Osteoblast (primary cell): ENCODE measurements around the gene TRPV6. TPM values are rescaled to one million over a fixed set of nuclear protein-coding genes. Genes with fewer than 3 reads are reported as not detected.

Experiments used
- DNase-seq: peaks from one replicate; pipeline ENCODE4 v3.0.0; 2011; ENCODE audit warnings: low spot score, mixed read lengths; ENCODE audit not compliant: insufficient read length; ENCODE audit errors: missing footprints
- H2AFZ ChIP-seq: 2 replicates; pipeline ENCODE4 v1.6.0; 2011; ENCODE audit warnings: mild to moderate bottlenecking, low read length
- H3K27ac ChIP-seq: 2 replicates; pipeline ENCODE4 v1.5.1; 2011; ENCODE audit warnings: mild to moderate bottlenecking, low read depth, low read length, moderate library complexity
- H3K27me3 ChIP-seq: 2 replicates; pipeline ENCODE4 v1.6.0; 2012; ENCODE audit warnings: mild to moderate bottlenecking, control low read depth, inconsistent platforms, low read length, moderate library complexity; ENCODE audit not compliant: insufficient read depth
- H3K36me3 ChIP-seq: 2 replicates; pipeline ENCODE4 v1.5.1; 2011; ENCODE audit warnings: mild to moderate bottlenecking, low read length, control low read depth, moderate library complexity; ENCODE audit not compliant: insufficient read depth
- H3K4me1 ChIP-seq: 2 replicates; pipeline ENCODE4 v1.5.1; 2011; ENCODE audit warnings: mild to moderate bottlenecking, low read length, control low read depth, moderate library complexity; ENCODE audit not compliant: insufficient read depth
- H3K4me2 ChIP-seq: 2 replicates; pipeline ENCODE4 v1.6.0; 2011; ENCODE audit warnings: mild to moderate bottlenecking, low read length; ENCODE audit not compliant: insufficient read depth
- H3K4me3 ChIP-seq: fragments of 200-600 bp; sonication (generic); 3 replicates; pipeline ENCODE4 v1.5.1; 2012; ENCODE audit warnings: mild to moderate bottlenecking, low read length, inconsistent platforms; ENCODE audit not compliant: insufficient read depth
- H3K79me2 ChIP-seq: 2 replicates; pipeline ENCODE4 v1.6.0; 2012; ENCODE audit warnings: mild to moderate bottlenecking, low read length, control low read depth, inconsistent platforms; ENCODE audit not compliant: insufficient read depth
- H3K9me3 ChIP-seq: 2 replicates; pipeline ENCODE4 v1.5.1; 2011; ENCODE audit warnings: low read depth, low read length, control low read depth
- H4K20me1 ChIP-seq: 2 replicates; pipeline ENCODE4 v1.6.0; 2012; ENCODE audit warnings: mild to moderate bottlenecking, low read length, control low read depth; ENCODE audit not compliant: insufficient read depth
- CTCF ChIP-seq: IDR thresholded peaks from 2 replicates; pipeline ENCODE4 v1.5.1; 2011; ENCODE audit warnings: mild to moderate bottlenecking, low read depth, low read length, moderate library complexity; ENCODE audit errors: extremely low read depth
- total RNA-seq: library from RNA; depleted of rRNA; stranded (reverse); fragments of >200 nt; gene quantifications from 2 replicates; pipeline ENCODE4 v1.2.3, GENCODE V29; 2012

Gene TRPV6
- total RNA-seq, 1 donor = not detected

- Histone ChIP-seq H2AFZ (no peak overlapping the region), H3K4me2 (no peak overlapping the region)
These were observed 43.2 kb downstream of the TRPV6 start for GRCh38 chr7:142842251-142842766.

GRCh38 chr7:142838461-142839213 lies 46.9 kb downstream of the TRPV6 start:
- Histone ChIP-seq H3K9me3 (no peaks in the 10 kb centered on the region), H2AFZ (no peak overlapping the region), H4K20me1 (no peaks in the 10 kb centered on the region), H3K27me3 (no peaks in the 10 kb centered on the region), H3K27ac (no peak overlapping the region), H3K4me2 (no peak overlapping the region), H3K79me2 (no peaks in the 10 kb centered on the region), H3K4me3 (no peak overlapping the region), H3K36me3 (no peaks in the 10 kb centered on the region), H3K4me1 (no peaks in the 10 kb centered on the region)
- TF ChIP-seq CTCF = no peak
- DNase-seq = no peak

More at GRCh38 chr7:142842251-142842766, 43.2 kb downstream of the TRPV6 start:
- Histone ChIP-seq H3K79me2 (no peaks in the 10 kb centered on the region), H3K9me3 (no peaks in the 10 kb centered on the region), H3K4me1 (no peaks in the 10 kb centered on the region), H3K27ac (no peak overlapping the region), H3K4me3 (no peak overlapping the region), H4K20me1 (no peaks in the 10 kb centered on the region), H3K36me3 (no peaks in the 10 kb centered on the region), H3K27me3 (no peaks in the 10 kb centered on the region)
- DNase-seq = no peak
- no peak for TF ChIP-seq CTCF

GRCh38 chr7:142836426-142836825 lies 49.1 kb downstream of the TRPV6 start:
- no peak for TF ChIP-seq CTCF
- DNase-seq = no peak
- H3K36me3 ChIP-seq = no peaks in the 10 kb centered on the region
- no peak overlapping the region for H2AFZ ChIP-seq
- H3K4me3 ChIP-seq = no peak overlapping the region
- H3K27me3 ChIP-seq = no peaks in the 10 kb centered on the region
- no peaks in the 10 kb centered on the region for H3K4me1 ChIP-seq
- H3K4me2 ChIP-seq = no peak overlapping the region
- no peak overlapping the region for H3K27ac ChIP-seq
- no peaks in the 10 kb centered on the region for H3K79me2 ChIP-seq
- no peaks in the 10 kb centered on the region for H4K20me1 ChIP-seq
- H3K9me3 ChIP-seq = no peaks in the 10 kb centered on the region

GRCh38 chr7:142835487-142835886 lies 50.1 kb downstream of the TRPV6 start:
- no peak overlapping the region for H2AFZ ChIP-seq
- TF ChIP-seq CTCF = no peak
- H3K4me1 ChIP-seq = no peaks in the 10 kb centered on the region
- H3K27ac ChIP-seq = no peak overlapping the region
- H3K4me3 ChIP-seq = no peak overlapping the region
- H4K20me1 ChIP-seq = no peaks in the 10 kb centered on the region
- no peak for DNase-seq
- H3K4me2 ChIP-seq = no peak overlapping the region
- no peaks in the 10 kb centered on the region for H3K36me3 ChIP-seq
- H3K9me3 ChIP-seq = no peaks in the 10 kb centered on the region
- H3K27me3 ChIP-seq = no peaks in the 10 kb centered on the region
- no peaks in the 10 kb centered on the region for H3K79me2 ChIP-seq
